DMS 273 (cell line): ENCODE measurements around the gene AGPAT2.
"Not testable (repeated sequence)": the region's sequence is repeated elsewhere in the genome, so short reads cannot be mapped to it uniquely, and the experiment has no call there.

Experiments used
- DNase-seq: peaks from one replicate; lab custom pipeline; 2025; ENCODE audit not compliant: unreplicated experiment; lab: John Stamatoyannopoulos, UW

Gene AGPAT2

DNA sequence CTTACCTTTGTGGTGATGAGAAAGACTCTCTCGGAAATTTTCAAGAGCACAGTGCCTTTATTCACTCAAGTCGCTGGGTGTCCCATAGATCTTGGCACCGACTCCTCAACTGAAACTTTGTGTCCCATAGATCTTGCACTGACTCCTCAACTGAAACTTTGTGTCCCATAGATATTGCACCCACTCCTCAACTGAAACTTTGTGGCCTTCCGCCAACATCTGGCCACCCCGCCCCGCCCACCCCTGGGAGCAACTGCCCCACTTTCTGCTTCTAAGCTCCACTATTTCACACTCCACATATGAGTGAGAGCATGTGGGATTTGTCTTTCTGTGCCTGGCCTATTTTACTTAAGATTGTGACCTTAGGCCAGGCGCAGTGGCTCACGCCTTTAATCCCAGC lies 37.2 kb downstream of the AGPAT2 start:
- DNase-seq, result no peak

DNA sequence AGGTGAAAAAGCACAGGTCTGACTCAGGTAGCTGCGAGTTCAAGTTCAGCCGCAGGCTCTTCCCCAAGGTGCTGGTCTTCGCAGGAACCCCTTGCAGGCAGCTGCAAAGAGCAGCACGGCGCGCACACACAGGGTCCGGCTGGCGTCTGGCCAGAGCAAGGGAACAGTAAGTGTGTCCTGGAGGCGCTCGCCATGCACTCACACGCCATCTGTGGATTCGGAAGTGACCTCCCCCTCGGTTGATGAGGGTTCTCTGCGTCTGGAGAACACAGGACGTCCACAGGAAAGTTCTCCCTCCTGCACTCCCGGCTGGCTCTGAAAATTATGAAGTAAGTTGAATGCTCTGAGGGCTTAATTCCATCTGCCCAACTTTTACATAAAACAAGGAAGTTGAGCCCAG lies 38.5 kb downstream of the AGPAT2 start:
- DNase-seq, result peak; percentile 64

DNA sequence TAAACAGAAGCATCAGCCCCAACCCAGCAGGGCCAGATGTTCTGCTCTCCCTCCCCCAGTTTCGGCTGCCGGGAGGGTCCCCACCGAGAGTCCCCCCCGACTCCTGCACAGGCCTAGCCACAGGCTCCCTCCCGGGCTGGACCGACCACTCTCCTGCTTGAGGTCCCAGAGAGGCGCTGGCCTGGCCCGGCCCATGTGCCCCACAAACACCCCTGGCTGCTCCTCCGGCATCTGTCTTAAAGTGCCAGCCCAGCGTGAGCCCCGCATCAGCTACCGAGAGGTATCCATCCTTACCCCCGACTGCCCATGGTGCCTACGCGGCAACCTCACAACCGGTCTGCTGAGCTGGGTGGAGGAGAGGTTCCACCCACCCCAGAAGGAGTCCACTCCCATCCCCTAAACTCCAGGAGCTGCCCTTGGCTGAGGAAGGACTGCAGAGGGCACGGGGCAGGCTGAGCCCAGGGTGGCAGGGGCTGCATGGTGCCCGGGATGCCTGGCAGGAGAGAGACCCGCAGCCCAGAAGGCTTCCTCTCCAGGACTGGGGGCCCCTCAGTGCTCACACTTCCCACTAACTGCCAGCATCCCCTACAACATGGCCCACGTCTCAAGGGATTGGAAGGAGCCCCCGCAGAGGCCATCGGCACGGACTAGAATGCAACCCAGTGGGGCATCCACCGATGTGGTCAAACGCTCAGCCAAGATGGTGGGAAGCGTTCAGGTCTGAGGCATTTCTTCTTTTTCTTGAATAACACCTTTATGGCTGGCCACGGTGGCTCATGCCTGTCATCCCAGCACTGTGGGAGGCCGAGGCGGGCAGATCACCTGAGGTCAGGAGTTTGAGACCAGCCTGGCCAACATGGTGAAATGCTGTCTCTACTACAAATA lies 40.2 kb downstream of the AGPAT2 start:
- no peak for DNase-seq

DNA sequence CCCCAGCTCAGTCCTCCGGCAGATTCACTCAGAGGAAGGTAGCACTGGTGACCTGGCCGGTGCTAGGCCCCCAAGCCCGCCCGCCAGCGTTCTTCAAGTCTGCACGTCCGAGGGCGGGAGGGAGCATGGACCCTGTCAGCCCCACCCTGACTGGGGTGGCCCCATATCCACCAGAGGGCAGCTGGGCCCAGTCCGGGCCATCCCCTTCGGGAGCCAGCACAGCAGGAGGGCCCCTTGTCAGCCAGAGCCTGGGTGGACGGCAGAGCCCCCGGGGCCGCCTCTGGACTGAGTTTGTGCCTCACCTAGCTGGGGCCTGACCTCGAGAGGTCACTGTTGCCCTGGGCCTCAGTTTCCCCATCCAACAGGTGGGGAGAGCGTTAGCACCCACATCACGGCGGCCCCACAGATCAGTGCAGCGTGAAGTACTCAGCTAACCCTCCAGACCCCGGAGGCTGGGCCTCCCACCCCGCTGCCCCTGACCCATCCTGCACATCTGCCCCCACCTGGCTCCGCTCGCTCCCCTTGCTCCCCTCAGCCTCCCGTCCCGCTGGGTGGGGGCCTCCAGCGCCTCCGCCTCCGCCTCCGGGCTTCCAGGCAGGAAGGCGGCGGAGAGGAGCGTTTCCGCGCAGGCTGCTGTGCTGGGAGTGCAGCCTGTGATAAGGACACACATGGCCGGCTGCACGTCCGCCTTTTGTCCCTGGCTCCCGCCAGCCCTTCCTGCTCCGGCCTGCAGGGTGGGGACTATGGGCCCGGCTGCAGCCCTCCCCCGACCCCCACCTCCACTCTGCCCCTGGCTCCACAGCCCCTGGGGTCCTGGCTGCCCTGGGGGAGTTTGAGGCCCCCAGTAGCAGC lies 41.1 kb downstream of the AGPAT2 start:
- DNase-seq, result no peak

DNA sequence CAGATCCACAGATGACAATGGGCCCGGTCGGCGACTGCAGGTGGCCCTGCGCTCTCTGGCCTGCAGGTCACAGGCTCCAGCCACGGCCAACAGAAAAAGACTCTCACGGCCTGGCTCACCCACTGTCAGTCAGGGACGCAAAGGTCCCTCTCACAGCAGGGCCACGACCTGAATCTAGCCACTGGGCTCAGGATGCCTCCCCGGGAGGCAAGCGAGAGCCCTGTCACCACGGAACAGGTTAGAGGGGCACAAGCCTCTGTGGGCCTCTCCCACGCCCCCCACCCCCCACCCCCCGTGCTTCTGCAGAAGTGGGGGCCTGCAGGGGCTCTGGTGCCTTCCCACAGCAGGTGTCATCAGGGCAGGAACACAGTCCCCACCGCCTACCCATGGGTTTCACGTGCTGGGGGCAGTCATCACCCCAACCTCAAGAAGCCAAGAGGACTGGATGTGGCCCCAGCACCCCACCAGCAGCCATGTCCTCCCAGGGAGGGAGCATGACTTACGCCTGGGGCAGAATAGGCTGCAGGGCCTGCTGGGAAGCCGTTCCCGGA lies 41.8 kb downstream of the AGPAT2 start:
- DNase-seq, result no peak

DNA sequence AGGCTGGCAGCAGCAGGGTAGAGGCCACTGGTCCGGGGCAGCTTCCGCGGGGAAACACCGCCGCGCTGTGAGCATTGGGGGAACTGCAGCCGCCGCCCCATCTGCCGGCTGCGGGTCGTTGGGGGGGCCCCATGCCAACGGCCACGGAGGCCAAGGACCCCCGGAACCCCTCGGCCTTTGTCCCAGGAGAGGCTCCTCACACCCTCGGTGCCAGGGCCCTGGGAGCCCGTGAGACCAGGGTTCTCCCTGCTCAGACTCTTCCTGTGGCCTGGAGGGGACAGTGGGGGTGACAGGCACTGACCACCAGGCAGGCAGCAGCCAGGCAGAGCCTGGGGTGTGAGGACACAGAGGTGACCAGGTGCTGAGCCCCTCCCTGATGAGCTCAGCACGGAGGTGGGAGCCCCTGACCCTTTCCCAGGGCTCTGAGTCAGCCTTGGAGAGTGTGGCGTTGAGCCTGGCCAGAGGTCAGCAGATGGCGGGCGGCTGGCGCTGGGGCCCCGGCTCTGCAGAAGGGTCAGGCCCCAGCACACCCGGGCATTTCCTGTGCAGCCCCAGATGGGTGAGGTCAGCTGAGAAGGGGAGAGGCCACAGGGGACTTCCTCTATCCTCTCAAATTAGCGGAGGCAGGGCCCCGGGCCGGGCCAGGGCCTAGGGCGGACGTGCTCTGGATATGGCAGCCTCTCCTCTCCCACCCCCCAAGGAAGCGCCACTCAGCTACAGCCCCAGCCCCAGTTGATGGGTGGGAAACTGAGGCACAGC lies 42.5 kb downstream of the AGPAT2 start:
- no peak for DNase-seq

DNA sequence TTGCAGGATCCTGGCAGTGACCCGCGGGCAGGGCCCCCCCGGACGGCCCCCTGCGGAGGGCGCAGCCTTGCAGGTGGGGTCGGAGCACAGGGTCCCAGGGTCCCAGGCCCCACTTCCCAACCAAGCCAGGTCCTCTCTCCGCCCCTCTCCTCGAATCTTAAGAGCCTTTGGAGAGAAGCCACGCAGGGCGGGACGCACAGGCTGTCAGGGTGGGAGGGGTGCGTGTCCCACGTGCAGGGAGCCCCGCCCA lies 43.0 kb downstream of the AGPAT2 start:
- DNase-seq, result peak; percentile 93

DNA sequence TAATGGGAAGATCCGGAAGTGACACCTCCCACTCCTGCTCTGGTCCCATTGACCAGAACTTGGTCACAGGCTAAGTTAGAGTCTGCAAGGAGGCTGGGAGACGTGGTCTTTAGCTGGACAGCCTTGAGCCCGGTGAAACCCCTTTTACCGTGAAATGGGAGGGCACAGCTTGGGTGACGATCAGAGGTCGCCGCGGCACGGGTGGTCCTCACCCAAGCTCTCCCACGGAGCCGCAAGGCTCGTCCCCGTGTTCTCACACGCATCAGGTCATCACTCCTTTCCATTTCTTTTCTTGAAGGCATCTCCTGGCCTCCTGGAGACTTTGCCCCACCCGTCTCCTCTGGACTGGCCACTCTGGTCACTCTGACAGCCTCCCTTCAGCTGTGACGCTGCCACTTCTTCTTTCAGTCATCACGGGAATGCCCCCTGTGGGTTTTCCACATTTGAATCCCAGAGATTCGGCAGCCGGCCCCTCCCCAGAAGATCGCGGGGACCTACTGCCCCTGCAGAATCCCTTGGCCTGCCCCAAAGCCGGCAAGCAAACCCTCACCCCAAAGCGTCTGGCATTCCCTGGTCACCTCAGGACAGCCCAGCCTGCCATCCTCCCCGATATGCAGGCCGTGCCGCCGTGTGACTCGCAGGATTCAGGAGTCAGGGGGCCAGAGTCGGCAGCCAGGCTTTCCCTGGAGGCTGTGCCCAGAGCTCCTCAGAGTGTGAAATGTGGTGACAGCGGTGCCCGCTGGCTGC lies 43.5 kb downstream of the AGPAT2 start:
- no peak for DNase-seq

DNA sequence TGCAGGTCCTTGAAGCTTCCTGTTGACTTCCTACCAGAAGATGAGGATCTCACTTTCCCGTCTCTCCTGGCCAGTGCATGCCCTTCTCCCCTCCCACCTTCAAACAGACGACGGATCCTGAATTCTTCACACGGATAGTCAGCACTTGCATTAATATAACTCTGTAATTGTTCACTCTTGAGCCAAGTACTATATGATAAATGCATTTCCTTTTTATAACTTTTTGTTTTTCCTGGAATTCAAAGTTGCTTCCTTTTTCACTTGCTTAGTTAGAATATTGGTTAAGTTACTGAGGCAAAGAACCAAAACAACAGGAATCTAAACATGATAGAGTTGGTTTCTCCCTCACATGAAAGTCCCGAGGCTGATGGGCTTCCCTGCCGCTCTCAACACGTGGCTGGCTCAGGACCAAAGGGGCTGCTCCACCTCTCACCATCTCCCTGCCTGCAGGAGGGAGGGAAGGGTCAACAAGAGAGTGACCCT lies 44.8 kb downstream of the AGPAT2 start:
- no peak for DNase-seq

DNA sequence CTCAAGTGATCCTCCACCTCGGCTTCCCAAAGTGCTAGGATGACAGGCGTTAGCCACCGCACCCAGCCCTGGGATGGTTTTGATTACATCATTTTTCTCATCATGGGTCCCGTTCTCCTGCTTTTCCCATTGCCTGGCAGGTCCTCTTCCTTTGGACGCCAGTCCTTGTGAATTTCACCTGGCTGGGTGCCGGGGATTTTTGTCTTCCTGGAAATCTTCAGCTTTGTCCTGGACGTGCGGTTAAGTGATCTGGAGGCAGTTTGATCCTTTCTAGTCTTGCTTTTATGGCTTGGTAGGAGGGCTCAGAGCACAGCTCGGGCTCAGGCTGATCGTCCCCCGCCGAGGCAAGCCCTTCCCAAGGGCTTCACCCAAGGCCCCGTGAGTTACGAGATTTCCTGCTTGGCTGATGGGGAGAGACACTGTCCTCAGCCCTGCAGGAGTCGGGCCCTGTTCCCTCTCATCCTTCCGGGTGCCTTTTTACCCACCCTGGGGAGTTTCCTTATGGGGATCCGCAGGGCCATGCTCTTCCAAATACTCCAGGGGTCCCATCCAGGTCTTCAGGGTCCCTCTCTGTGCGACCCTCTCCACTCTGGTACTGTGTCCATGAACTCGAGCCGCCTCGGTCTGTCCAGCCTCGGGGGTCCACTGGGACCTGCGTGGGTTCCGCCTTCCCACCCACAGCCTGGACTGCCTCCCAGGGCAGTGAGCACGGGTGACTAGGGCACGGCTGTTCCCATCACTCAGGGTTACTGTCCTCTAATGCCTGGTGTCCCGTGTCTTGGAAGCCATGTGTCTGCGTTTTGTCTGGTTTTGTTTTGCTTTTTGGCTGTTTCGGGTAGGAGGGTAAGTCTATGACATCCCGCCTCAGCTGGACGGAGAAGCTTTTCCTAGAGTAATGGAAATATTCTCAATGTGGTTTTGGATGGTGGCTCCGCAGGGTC lies 46.8 kb downstream of the AGPAT2 start:
- no peak for DNase-seq

DNA sequence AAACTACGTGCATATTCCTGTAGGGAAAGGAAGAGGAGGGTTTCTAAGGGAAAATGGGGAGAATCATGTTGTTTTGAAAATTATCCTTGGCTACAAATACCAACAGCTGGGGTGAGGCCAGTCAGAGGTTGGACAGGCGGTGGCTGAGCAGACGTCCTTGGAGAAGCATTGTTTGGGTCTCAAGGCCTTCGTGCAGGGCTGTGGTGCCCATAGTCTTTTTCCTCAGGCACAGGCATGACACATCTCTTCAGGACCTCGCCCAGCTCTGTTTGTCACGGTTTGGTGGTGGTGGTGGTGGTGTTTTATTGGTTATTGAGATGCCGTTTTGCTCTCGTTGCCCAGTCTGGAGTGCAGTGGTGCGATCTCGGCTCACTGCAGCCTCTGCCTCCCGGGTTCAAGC lies 52.4 kb downstream of the AGPAT2 start:
- DNase-seq, result no peak

DNA sequence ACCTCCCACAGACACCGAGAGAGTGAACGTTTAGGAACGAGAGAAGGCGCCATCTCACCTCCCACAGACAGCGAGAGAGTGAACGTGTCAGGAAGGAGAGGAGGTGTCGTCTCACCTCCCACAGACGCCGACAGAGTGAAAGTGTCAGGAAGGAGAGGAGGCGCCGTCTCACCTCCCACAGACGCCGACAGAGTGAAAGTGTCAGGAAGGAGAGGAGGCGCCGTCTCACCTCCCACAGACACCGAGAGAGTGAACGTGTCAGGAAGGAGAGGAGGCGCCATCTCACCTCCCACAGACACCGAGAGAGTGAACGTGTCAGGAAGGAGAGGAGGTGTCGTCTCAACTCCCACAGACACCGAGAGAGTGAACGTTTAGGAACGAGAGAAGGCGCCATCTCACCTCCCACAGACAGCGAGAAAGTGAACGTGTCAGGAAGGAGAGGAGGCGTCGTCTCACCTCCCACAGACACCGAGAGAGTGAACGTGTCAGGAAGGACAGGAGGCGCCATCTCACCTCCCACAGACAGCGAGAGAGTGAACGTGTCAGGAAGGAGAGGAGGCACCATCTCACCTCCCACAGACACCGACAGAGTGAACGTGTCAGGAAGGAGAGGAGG lies 54.7 kb downstream of the AGPAT2 start:
- not testable (repeated sequence) for DNase-seq

DNA sequence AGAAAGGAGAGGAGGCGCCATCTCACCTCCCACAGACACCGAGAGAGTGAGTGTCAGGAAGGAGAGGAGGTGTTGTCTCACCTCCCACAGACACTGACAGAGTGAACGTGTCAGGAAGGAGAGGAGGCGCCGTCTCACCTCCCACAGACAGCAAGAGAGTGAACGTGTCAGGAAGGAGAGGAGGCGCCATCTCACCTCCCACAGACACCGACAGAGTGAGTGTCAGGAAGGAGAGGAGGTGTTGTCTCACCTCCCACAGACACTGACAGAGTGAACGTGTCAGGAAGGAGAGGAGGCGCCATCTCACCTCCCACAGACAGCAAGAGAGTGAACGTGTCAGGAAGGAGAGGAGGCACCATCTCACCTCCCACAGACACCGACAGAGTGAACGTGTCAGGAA lies 55.2 kb downstream of the AGPAT2 start:
- not testable (repeated sequence) for DNase-seq

DNA sequence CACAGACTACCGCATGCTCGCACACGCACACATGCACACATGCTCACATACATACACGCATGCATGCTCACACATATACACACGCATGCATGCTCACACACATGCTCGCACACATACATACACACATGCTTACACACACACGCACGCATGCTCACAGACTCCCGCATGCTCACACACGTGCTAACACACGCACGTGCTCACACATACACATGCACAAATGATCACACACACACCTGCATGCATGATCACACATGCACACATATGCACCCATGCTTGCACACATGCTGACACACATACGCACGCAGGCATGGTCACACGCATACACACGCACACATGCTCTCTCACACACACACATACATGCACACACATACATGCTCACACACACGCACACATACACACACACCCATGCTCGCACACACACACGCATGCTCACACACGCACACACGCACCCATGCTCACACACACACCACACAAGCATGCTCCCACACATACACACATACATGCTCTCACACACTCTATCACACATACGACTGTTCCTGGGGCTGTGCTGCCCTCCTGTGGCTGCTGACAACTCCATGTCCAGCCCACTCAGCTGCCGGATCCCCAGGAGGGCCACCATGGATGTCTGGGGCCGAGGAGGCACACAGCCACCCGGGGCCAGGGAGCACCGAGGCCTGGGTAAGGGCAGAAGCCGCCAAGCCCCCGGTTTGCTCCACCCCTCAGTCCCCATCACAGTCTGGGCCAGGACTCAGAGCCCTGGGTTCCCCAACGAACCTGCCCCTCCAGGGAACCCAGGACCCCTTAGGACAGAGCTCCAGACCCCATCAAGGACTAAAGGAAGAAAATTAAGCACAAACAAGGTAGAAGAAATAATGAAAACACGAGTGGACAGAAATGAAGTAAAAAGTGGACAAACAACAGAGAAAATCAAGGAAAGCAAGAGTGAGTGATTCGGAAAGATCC lies 55.9 kb downstream of the AGPAT2 start:
- peak; percentile 82 for DNase-seq

DNA sequence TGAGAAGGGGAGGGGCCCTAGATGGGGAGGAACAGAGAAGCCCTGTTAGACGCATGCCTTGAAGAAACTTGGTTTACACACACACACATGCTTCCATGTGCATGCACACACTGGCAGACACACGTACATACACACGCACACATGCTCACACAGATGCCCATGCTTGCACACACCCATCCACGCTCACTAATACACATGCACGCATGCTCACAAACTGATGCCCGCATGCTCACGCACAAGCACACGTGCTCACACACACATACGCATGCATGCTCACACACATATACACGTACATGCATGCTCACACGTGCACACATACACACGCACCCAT lies 56.6 kb downstream of the AGPAT2 start:
- DNase-seq, result no peak

DNA sequence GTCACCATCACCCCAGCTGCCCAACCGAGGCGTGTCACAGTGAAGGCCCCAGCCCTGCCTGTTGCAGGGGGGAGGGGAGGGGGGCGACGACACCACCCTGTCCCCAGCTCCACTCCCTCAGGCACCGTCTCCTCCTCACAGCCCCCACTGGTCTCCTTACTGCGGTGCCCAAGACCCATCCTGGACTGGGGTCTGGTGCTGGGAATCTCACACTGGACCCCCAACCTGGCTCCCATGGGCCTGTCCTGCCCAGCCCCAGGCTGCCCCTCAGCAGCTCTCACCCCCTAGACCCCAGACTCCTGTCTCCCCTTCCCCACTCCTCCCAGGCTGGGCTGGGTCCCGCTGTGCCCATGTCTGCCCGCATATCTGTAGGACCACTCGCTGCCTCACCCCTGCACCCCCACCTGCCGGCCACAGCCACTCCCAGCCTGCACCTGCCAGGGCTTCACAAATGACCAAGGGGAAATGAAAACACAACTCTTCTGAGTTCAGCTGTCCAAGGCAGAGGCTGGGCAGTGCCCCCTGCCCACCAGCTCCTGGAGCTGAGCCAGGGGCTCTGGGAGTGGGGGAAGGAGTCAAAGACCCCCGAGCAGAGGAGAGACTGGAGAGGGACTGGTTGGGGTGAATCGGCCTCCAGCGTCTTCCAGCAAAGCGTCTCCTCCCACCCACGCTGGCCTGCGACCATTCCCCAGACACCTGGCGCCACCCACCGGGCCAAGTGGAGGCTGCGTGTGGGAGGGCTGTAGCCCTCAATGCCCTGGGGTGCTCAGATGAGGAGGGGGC lies 57.2 kb downstream of the AGPAT2 start:
- peak; percentile 81 for DNase-seq
